ENCODE measurements around the gene SAG. TPM values are rescaled to one million over a fixed set of nuclear protein-coding genes. Genes with fewer than 3 reads are reported as not detected.

SAG gene
- total RNA-seq, 2 donors from 2014 or later: 1.8 TPM; not detected in 1

DNA sequence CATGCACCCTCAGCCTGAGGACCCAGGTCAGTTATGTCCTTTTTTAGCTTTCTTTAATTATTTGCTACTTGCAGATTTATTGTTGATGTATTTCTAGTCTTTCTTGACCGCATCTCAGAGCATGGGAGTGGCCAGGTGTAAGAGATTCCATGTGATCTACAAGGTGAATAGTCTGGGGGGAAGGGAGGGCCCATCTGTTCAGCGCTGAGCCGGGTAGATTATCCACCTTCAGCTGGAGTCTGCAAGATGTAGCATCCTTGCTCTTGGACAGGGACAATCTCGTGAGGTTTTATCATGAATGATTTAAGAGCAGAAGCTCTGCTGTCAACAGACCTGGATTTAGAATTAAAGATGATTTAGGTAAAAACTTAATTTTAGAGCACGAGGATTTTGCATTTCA, 34.7 kb downstream of the SAG start:
- no peak for DNase-seq
- intact Hi-C loops (cut with DNase I): no loop called here
- Histone ChIP-seq H3K36me3 (no peaks in the 10 kb centered on the region), H3K4me1 (no peaks in the 10 kb centered on the region), H3K27me3 (no peaks in the 10 kb centered on the region), H3K9me3 (no peaks in the 10 kb centered on the region), H3K27ac (no peak overlapping the region), H3K9ac (ENCODE audit: low read depth in 2 of 2, low read length in 2 of 2) (no peak overlapping the region), H3K4me3 (no peak overlapping the region)
- TF ChIP-seq, protein P1, sequence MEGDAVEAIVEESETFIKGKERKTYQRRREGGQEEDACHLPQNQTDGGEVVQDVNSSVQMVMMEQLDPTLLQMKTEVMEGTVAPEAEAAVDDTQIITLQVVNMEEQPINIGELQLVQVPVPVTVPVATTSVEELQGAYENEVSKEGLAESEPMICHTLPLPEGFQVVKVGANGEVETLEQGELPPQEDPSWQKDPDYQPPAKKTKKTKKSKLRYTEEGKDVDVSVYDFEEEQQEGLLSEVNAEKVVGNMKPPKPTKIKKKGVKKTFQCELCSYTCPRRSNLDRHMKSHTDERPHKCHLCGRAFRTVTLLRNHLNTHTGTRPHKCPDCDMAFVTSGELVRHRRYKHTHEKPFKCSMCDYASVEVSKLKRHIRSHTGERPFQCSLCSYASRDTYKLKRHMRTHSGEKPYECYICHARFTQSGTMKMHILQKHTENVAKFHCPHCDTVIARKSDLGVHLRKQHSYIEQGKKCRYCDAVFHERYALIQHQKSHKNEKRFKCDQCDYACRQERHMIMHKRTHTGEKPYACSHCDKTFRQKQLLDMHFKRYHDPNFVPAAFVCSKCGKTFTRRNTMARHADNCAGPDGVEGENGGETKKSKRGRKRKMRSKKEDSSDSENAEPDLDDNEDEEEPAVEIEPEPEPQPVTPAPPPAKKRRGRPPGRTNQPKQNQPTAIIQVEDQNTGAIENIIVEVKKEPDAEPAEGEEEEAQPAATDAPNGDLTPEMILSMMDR (IDR thresholded peaks at IDR 0.05): no peak

- Histone ChIP-seq H3K9me3 (no peaks in the 10 kb centered on the region), H3K27me3 (no peaks in the 10 kb centered on the region), H3K4me1 (no peaks in the 10 kb centered on the region), H3K4me3 (no peak overlapping the region), H3K27ac (no peak overlapping the region), H3K9ac (ENCODE audit: low read depth in 2 of 2, low read length in 2 of 2) (no peak overlapping the region), H3K36me3 (no peaks in the 10 kb centered on the region)
- DNase-seq: no peak
- TF ChIP-seq, protein P1 (IDR thresholded peaks at IDR 0.05): no peak
- intact Hi-C loops (cut with DNase I): no loop called here
Observed at GRCh38 chr2:233343171-233343705, 35.6 kb downstream of the SAG start.

- Histone ChIP-seq H3K27me3 (no peaks in the 10 kb centered on the region), H3K36me3 (no peaks in the 10 kb centered on the region), H3K27ac (no peak overlapping the region), H3K9me3 (no peaks in the 10 kb centered on the region), H3K4me3 (no peak overlapping the region), H3K9ac (ENCODE audit: low read depth in 2 of 2, low read length in 2 of 2) (no peak overlapping the region), H3K4me1 (peaks cover 21% of the 10 kb centered on the region)
- no peak for DNase-seq
- intact Hi-C loops (cut with DNase I): no loop called here
- TF ChIP-seq, protein P1 (IDR thresholded peaks at IDR 0.05): no peak
Observed at GRCh38 chr2:233346376-233346775, 38.8 kb downstream of the SAG start.

- no peak overlapping the region for H3K4me3 ChIP-seq
- no peaks in the 10 kb centered on the region for H3K9me3 ChIP-seq
- H3K9ac ChIP-seq (ENCODE audit: low read depth in 2 of 2, low read length in 2 of 2): no peak overlapping the region
- H3K27ac ChIP-seq: no peak overlapping the region
- peaks cover 21% of the 10 kb centered on the region for H3K4me1 ChIP-seq
- no peaks in the 10 kb centered on the region for H3K36me3 ChIP-seq
- TF ChIP-seq, protein P1 (IDR thresholded peaks at IDR 0.05): no peak
- DNase-seq: no peak
- intact Hi-C loops (cut with DNase I): no loop called here
- H3K27me3 ChIP-seq: no peaks in the 10 kb centered on the region
Observed at GRCh38 chr2:233346930-233347329, 39.3 kb downstream of the SAG start.

GRCh38 chr2:233349005-233349998, 41.7 kb downstream of the SAG start:
- peak overlapping the region in 1 of 2 donors; percentile 53 for H3K9ac ChIP-seq (ENCODE audit: low read depth in 2 of 2, low read length in 2 of 2)
- H3K4me1 ChIP-seq: peaks cover 27% of the 10 kb centered on the region
- TF ChIP-seq, protein P1 (IDR thresholded peaks at IDR 0.05): no peak
- peak; percentile 85 for DNase-seq
- H3K36me3 ChIP-seq: no peaks in the 10 kb centered on the region
- no peaks in the 10 kb centered on the region for H3K27me3 ChIP-seq
- intact Hi-C loops (cut with DNase I): no loop called here
- H3K4me3 ChIP-seq: no peak overlapping the region
- H3K27ac ChIP-seq: peak overlapping the region; percentile 39
- no peaks in the 10 kb centered on the region for H3K9me3 ChIP-seq

All from colonic mucosa (tissue), 4 donors.